Measurements from ENCODE around the gene WDR41. TPM values are rescaled to one million over a fixed set of nuclear protein-coding genes. Genes with fewer than 3 reads are reported as not detected.

Gene WDR41
- total and polyA plus RNA-seq, 9 of the 15 experiments (the other 6 are each of a cell fraction or from before 2014, with no cell fraction given): 33.6 to 67.2 (median 55.5) TPM

DNA sequence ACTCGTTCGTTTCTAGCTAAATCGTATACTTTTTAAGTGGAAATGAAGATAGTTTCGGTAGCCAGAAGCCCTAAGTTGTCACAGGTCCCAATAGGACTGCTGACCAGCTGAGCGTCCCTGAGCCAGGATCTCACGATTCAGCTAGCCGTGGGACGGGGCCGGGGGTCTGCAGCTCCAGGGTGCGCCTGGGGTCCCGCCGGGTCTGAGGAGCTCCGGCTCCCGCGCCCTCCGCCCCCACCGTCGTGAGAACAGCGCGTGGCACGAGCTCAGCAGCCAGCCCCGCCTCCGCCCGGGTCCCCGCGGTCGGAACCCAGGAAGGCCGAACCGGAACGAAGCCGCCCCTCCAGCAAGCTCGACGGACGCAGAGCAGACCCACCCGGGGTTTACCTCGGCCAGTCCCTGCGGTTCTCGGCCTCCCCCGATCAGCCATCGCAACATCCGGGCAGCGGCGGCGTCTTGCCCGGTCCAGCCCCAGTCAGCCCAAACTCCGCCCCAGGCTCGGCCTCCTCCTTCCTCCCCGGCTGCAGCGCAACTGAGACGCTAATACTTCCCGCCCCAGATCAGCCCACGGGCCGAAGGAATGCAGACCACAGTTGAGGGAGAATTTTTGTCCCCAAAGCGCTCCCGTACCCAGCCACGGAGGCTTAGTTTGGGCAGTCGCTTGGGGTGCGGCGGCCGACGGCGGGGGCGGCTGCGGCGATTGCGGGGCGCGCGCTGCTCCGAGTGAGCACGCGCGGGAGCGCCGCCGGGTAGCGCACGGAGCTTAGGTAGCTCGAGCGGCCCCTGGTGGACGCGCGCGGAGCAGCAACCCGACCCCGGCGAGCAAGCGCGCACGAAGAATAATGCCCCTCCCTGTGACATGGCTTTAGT, at the start of gene WDR41 (continued):
- TF ChIP-seq, protein P1, sequence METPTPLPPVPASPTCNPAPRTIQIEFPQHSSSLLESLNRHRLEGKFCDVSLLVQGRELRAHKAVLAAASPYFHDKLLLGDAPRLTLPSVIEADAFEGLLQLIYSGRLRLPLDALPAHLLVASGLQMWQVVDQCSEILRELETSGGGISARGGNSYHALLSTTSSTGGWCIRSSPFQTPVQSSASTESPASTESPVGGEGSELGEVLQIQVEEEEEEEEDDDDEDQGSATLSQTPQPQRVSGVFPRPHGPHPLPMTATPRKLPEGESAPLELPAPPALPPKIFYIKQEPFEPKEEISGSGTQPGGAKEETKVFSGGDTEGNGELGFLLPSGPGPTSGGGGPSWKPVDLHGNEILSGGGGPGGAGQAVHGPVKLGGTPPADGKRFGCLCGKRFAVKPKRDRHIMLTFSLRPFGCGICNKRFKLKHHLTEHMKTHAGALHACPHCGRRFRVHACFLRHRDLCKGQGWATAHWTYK (CRISPR knock-in tag; IDR thresholded peaks at IDR 0.05): 0 out of 2 replicates have a peak, but pooled peaks have one; percentile 55
- TF ChIP-seq, protein P2, sequence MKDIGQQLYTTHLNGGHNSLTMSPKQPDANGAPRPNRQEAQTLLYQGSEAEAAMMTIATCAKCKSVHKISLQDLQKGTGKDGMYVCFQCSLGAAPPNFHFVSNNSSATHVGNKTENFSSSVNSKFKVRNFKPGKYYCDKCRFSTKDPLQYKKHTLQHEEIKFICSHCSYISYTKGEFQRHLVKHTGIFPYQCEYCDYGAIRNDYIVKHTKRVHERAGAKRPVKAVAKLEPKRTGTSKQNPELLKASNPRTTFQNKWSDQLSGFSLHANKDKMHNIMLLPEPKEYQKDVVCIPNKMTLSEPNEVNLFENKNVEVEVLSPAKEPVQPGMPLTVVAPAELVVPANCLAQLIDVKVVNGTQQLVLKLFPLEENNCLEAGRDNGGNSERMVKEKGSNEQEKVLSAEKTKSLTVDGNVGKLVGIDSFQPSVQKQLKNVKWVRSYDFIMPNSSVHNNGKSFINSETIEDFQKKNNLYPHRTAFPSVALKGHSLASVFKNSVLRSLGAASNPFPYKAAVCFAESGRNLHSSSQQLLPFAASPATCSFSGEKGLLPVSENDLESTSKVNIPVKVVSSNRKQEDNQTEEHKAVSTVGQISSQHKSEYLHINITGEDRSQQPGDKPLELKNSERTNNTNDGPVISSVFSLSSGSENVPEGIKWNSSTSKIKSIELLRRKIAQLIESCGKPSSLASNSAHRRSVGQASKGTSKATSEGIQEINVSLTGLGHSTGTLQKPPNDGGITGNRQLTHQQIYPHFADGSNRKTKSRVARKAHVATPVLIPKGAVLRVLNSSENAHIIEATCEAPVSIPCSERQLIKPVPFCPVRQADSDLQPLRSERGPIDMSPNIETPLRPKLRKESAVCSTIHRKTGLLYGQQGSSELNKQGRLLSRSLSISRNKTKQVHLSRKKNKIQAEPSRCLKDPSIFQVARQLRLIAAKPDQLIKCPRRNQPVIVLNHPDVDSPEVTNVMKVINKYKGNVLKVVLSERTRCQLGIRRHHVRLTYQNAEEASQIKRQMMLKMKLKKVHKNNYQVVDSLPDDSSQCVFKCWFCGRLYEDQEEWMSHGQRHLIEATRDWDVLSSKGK (CRISPR knock-in tag; IDR thresholded peaks at IDR 0.05): no peak
- peak; percentile 68 for TF ChIP-seq GABPB1 (CRISPR knock-in tag; IDR thresholded peaks at IDR 0.05)
- TF ChIP-seq, protein P3, sequence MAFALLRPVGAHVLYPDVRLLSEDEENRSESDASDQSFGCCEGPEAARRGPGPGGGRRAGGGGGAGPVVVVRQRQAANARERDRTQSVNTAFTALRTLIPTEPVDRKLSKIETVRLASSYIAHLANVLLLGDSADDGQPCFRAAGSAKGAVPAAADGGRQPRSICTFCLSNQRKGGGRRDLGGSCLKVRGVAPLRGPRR (CRISPR knock-in tag; IDR thresholded peaks at IDR 0.05): no peak
- peak; percentile 98 for TF ChIP-seq ZBTB7A (IDR thresholded peaks at IDR 0.05; ENCODE audit: borderline replicate concordance, control insufficient read depth, low read depth, low read length)
- peak; percentile 96 for TF ChIP-seq RBFOX2 (IDR thresholded peaks at IDR 0.05; ENCODE audit: low read depth, low read length)
- TF ChIP-seq POLR2B (IDR thresholded peaks at IDR 0.05; ENCODE audit: low read depth, partially characterized antibody): peak; percentile 73
- 0 out of 2 replicates have a peak, but pooled peaks have one; percentile 31 for TF ChIP-seq SOX6 (IDR thresholded peaks at IDR 0.05)
- peak; percentile 98 for TF ChIP-seq RBBP5 (IDR thresholded peaks at IDR 0.05; ENCODE audit: borderline replicate concordance, insufficient read depth, low read length, poor library complexity, severe bottlenecking)
- TF ChIP-seq NRF1 (conservative IDR thresholded peaks at IDR 0.05 in 1 of 2, IDR thresholded peaks at IDR 0.05 in 1 of 2): peak; percentile 89 to 90
- TF ChIP-seq ZNF584 (CRISPR knock-in tag; IDR thresholded peaks at IDR 0.05; ENCODE audit: low read depth): no peak
- peak; percentile 20 for TF ChIP-seq SMAD1 (IDR thresholded peaks at IDR 0.05; ENCODE audit: low read depth, low read length, partially characterized antibody)
- no peak for TF ChIP-seq MIER1 (IDR thresholded peaks at IDR 0.05; ENCODE audit: low read depth)
- TF ChIP-seq, protein P4, sequence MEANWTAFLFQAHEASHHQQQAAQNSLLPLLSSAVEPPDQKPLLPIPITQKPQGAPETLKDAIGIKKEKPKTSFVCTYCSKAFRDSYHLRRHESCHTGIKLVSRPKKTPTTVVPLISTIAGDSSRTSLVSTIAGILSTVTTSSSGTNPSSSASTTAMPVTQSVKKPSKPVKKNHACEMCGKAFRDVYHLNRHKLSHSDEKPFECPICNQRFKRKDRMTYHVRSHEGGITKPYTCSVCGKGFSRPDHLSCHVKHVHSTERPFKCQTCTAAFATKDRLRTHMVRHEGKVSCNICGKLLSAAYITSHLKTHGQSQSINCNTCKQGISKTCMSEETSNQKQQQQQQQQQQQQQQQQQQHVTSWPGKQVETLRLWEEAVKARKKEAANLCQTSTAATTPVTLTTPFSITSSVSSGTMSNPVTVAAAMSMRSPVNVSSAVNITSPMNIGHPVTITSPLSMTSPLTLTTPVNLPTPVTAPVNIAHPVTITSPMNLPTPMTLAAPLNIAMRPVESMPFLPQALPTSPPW (CRISPR knock-in tag; IDR thresholded peaks at IDR 0.05): peak; percentile 73
- TF ChIP-seq, protein P5, sequence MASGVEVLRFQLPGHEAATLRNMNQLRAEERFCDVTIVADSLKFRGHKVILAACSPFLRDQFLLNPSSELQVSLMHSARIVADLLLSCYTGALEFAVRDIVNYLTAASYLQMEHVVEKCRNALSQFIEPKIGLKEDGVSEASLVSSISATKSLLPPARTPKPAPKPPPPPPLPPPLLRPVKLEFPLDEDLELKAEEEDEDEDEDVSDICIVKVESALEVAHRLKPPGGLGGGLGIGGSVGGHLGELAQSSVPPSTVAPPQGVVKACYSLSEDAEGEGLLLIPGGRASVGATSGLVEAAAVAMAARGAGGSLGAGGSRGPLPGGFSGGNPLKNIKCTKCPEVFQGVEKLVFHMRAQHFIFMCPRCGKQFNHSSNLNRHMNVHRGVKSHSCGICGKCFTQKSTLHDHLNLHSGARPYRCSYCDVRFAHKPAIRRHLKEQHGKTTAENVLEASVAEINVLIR (CRISPR knock-in tag; IDR thresholded peaks at IDR 0.05): no peak

Measured in K562 (cell line).